H1 (cell line): ENCODE data around the gene PRSS8. TPM values are rescaled to one million over a fixed set of nuclear protein-coding genes. Genes with fewer than 3 reads are reported as not detected.

ENCODE experiments used
- CTCF ChIA-PET: fragments of 300-600 bp; sonication (Branson Sonifier 250); formaldehyde crosslinking; loops from one replicate; lab custom pipeline; 2021; ENCODE audit not compliant: partially characterized antibody; lab: Charles Lee
- POLR2A ChIA-PET: fragments of 300-600 bp; sonication (Branson Sonifier 250); formaldehyde crosslinking; loops from one replicate; lab custom pipeline; 2021; ENCODE audit warnings: inconsistent platforms; ENCODE audit not compliant: partially characterized antibody; lab: Charles Lee
- DNase-seq, 2 experiments: peaks; one replicate each; pipeline versions ENCODE4 v3.0.0 to v3.0.0-alpha.2; 2010 to 2022; ENCODE audit warnings: low spot score in 2 of 2, low read depth in 1 of 2, mixed read lengths in 1 of 2
- FAIRE-seq: peaks from 2 replicates; lab custom pipeline; 2011; peaks lifted over from hg19 to GRCh38; lab: Jason Lieb, UNC
- H2AFZ ChIP-seq: 2 replicates; pipeline ENCODE4 v1.8.1; 2012; ENCODE audit warnings: low read length, inconsistent platforms
- H2AK5ac ChIP-seq: 2 replicates; pipeline ENCODE4 v1.6.1; 2013; ENCODE audit warnings: low read depth, low read length
- H2BK120ac ChIP-seq: replicated peaks from 2 replicates; pipeline ENCODE3; 2013; ENCODE audit warnings: low read depth, low read length, inconsistent platforms
- H2BK12ac ChIP-seq: 2 replicates; pipeline ENCODE4 v1.6.1; 2013; ENCODE audit warnings: low read depth, low read length
- H2BK15ac ChIP-seq: 2 replicates; pipeline ENCODE4 v1.6.1; 2013; ENCODE audit warnings: low read length
- H2BK20ac ChIP-seq: 2 replicates; pipeline ENCODE4 v1.6.1; 2013; ENCODE audit warnings: low read length
- H2BK5ac ChIP-seq: 2 replicates; pipeline ENCODE4 v1.6.1; 2013; ENCODE audit warnings: low read depth, low read length
- H3K14ac ChIP-seq: 2 replicates; pipeline ENCODE4 v1.6.1; 2013; ENCODE audit warnings: inconsistent platforms; ENCODE audit not compliant: insufficient read length
- H3K18ac ChIP-seq: 2 replicates; pipeline ENCODE4 v1.6.1; 2013; ENCODE audit warnings: low read length; ENCODE audit errors: extremely low read depth
- H3K23ac ChIP-seq: 2 replicates; pipeline ENCODE4 v1.6.1; 2013; ENCODE audit warnings: inconsistent platforms; ENCODE audit not compliant: insufficient read length
- H3K23me2 ChIP-seq: 2 replicates; pipeline ENCODE4 v1.6.1; 2013; ENCODE audit warnings: low read depth, low read length
- H3K27ac ChIP-seq: 2 replicates; pipeline ENCODE4 v1.6.1; 2011; ENCODE audit warnings: low read depth, low read length, inconsistent platforms
- H3K27me3 ChIP-seq, 4 experiments: replicated peaks in 1 of 4; 1 replicate in 1 of 4; 2 replicates in 3 of 4; pipeline versions ENCODE4 v1.6.1 to v1.8.1; 2011 to 2013; ENCODE audit warnings: low read length in 3 of 4, mild to moderate bottlenecking in 3 of 4, inconsistent platforms in 2 of 4, mixed read lengths in 2 of 4, moderate library complexity in 1 of 4; ENCODE audit not compliant: control insufficient read depth in 3 of 4, insufficient read depth in 3 of 4; ENCODE audit errors: extremely low read depth in 1 of 4
- H3K36me3 ChIP-seq, 4 experiments: 2 replicates each; pipeline versions ENCODE4 v1.6.1 to v1.8.1; 2011 to 2013; ENCODE audit warnings: mild to moderate bottlenecking in 4 of 4, low read length in 3 of 4, moderate library complexity in 2 of 4, control low read depth in 1 of 4, inconsistent platforms in 1 of 4; ENCODE audit not compliant: insufficient read depth in 4 of 4, control insufficient read depth in 2 of 4
- H3K4ac ChIP-seq: replicated peaks from 2 replicates; pipeline ENCODE3; 2013; ENCODE audit warnings: low read length, low read depth, mixed read lengths, inconsistent platforms; ENCODE audit not compliant: insufficient read length
- H3K4me1 ChIP-seq, 4 experiments: replicated peaks in 1 of 4; 1 replicate in 1 of 4; 2 replicates in 3 of 4; pipeline versions ENCODE4 v1.6.1 to v1.8.1; 2011 to 2013; ENCODE audit warnings: low read length in 3 of 4, inconsistent platforms in 2 of 4, mixed read lengths in 1 of 4; ENCODE audit not compliant: insufficient read depth in 4 of 4, control insufficient read depth in 3 of 4
- H3K4me2 ChIP-seq, 2 experiments: 2 replicates each; pipeline versions ENCODE4 v1.6.1 to v1.8.1; 2011 to 2013; ENCODE audit warnings: low read depth in 2 of 2, low read length in 2 of 2, control low read depth in 1 of 2, inconsistent platforms in 1 of 2, mild to moderate bottlenecking in 1 of 2; ENCODE audit not compliant: insufficient read depth in 1 of 2
- H3K4me3 ChIP-seq, 4 experiments: fragments of 200-600, 300-600 bp in 1 of 4; sonication (generic), shearing (Covaris generic), sonication (Bioruptor Twin) in 1 of 4; 2 replicates each; pipeline versions ENCODE4 v1.5.1 to v1.8.1; 2011 to 2016; ENCODE audit warnings: low read length in 4 of 4, low read depth in 3 of 4, control low read depth in 2 of 4, inconsistent platforms in 2 of 4, mild to moderate bottlenecking in 2 of 4, mixed read lengths in 1 of 4, moderate library complexity in 1 of 4; ENCODE audit not compliant: insufficient read depth in 2 of 4; ENCODE audit errors: extremely low read depth in 1 of 4
- H3K56ac ChIP-seq: replicated peaks from 2 replicates; pipeline ENCODE3; 2013; ENCODE audit warnings: low read depth, mild to moderate bottlenecking, mixed read lengths, low read length, inconsistent platforms; ENCODE audit not compliant: insufficient read length
- H3K79me1 ChIP-seq: 2 replicates; pipeline ENCODE4 v1.6.1; 2013; ENCODE audit warnings: low read depth, low read length, control low read depth
- H3K79me2 ChIP-seq, 2 experiments: 2 replicates each; pipeline versions ENCODE4 v1.6.1 to v1.8.1; 2012 to 2013; ENCODE audit warnings: low read length in 2 of 2, mild to moderate bottlenecking in 2 of 2, inconsistent platforms in 1 of 2; ENCODE audit not compliant: insufficient read depth in 2 of 2, control insufficient read depth in 1 of 2
- H3K9ac ChIP-seq, 4 experiments: replicated peaks in 1 of 4; 1 replicate in 1 of 4; 2 replicates in 3 of 4; pipeline versions ENCODE4 v1.6.1 to v1.8.1; 2011 to 2013; ENCODE audit warnings: low read depth in 3 of 4, low read length in 3 of 4, control low read depth in 2 of 4, mild to moderate bottlenecking in 2 of 4, moderate library complexity in 2 of 4, inconsistent platforms in 1 of 4; ENCODE audit errors: extremely low read depth in 1 of 4
- H3K9me3 ChIP-seq, 2 experiments: 2 replicates each; pipeline versions ENCODE4 v1.6.1 to v1.8.1; 2012 to 2013; ENCODE audit warnings: mild to moderate bottlenecking in 2 of 2, moderate library complexity in 2 of 2, control low read depth in 1 of 2, inconsistent platforms in 1 of 2, low read depth in 1 of 2, low read length in 1 of 2, mixed read lengths in 1 of 2; ENCODE audit not compliant: insufficient read depth in 2 of 2
- H4K20me1 ChIP-seq, 2 experiments: replicated peaks in 1 of 2; 2 replicates each; pipeline versions ENCODE3 to v1.8.1; 2011 to 2013; ENCODE audit warnings: inconsistent platforms in 2 of 2, low read length in 2 of 2, mild to moderate bottlenecking in 1 of 2; ENCODE audit not compliant: insufficient read depth in 2 of 2, control insufficient read depth in 1 of 2
- H4K5ac ChIP-seq: 2 replicates; pipeline ENCODE4 v1.6.1; 2013; ENCODE audit warnings: low read length, low read depth, mixed read lengths, inconsistent platforms; ENCODE audit not compliant: insufficient read length
- H4K8ac ChIP-seq: 2 replicates; pipeline ENCODE4 v1.8.0; 2013; ENCODE audit warnings: mild to moderate bottlenecking, moderate library complexity, low read length, inconsistent platforms; ENCODE audit not compliant: insufficient read depth; ENCODE audit errors: extremely low read depth
- H4K91ac ChIP-seq: replicated peaks from 2 replicates; pipeline ENCODE3; 2013; ENCODE audit warnings: low read length, mixed read lengths, inconsistent platforms; ENCODE audit not compliant: insufficient read length
- ATF2 ChIP-seq: IDR thresholded peaks from 2 replicates; pipeline ENCODE4 v1.6.1; 2012; ENCODE audit warnings: low read length, inconsistent platforms
- BACH1 ChIP-seq: IDR thresholded peaks from 2 replicates; pipeline ENCODE4 v1.6.1; 2012; ENCODE audit warnings: low read length, improper control_type of control experiment
- BRCA1 ChIP-seq: IDR thresholded peaks from 2 replicates; pipeline ENCODE4 v1.6.1; 2012; ENCODE audit warnings: low read depth, low read length, improper control_type of control experiment
- CTBP2 ChIP-seq: IDR thresholded peaks from 2 replicates; pipeline ENCODE4 v1.7.0; 2011; ENCODE audit warnings: borderline replicate concordance, mild to moderate bottlenecking, moderate library complexity, mixed read lengths, low read length; ENCODE audit not compliant: insufficient read depth, insufficient read length
- EP300 ChIP-seq, 2 experiments: IDR thresholded peaks; 1 replicate in 1 of 2; 2 replicates in 1 of 2; pipeline ENCODE4 v1.6.1; 2011 to 2012; ENCODE audit warnings: low read depth in 2 of 2, low read length in 2 of 2, mild to moderate bottlenecking in 2 of 2, borderline replicate concordance in 1 of 2, inconsistent platforms in 1 of 2, moderate library complexity in 1 of 2
- GTF2F1 ChIP-seq: IDR thresholded peaks from 2 replicates; pipeline ENCODE4 v1.6.1; 2012; ENCODE audit warnings: low read depth, low read length, improper control_type of control experiment, borderline replicate concordance
- JUND ChIP-seq: IDR thresholded peaks from 2 replicates; pipeline ENCODE4 v1.6.1; 2011; ENCODE audit warnings: mild to moderate bottlenecking, improper control_type of control experiment, low read length
- SP2 ChIP-seq: IDR thresholded peaks from 2 replicates; pipeline ENCODE4 v1.6.1; 2012; ENCODE audit warnings: mild to moderate bottlenecking, low read length, inconsistent platforms
- WGBS, 2 experiments: shearing (Covaris generic) in 1 of 2; methylation state at CpG; one replicate each; pipeline versions ENCODE4 v1.1.6 to v1.1.7; 2013 to 2015; ENCODE audit warnings: low lambda C conversion rate in 2 of 2, mixed read lengths in 2 of 2, inconsistent platforms in 1 of 2, low coverage in 1 of 2, missing lambda C conversion rate in 1 of 2; ENCODE audit not compliant: insufficient replicate concordance in 2 of 2, insufficient coverage in 1 of 2, insufficient read length in 1 of 2; ENCODE audit errors: extremely low coverage in 1 of 2, missing lambda C conversion rate in 1 of 2; 5-methylcytosine and 5-hydroxymethylcytosine counted together
- polyA plus RNA-seq, 7 experiments: library from polyadenylated mRNA; depleted of rRNA in 3 of 7; stranded (reverse) in 5 of 7; unstranded in 2 of 7; fragments of >200 nt in 5 of 7; fragments of 200-250 nt in 2 of 7; gene quantifications; 1 replicate in 5 of 7; 2 replicates in 1 of 7; 4 replicates in 1 of 7; pipeline versions ENCODE4 v1.2.1 to v1.2.3, GENCODE V29; 2011 to 2013; ENCODE audit warnings: missing spikeins in 2 of 7, mixed read lengths in 2 of 7
- total RNA-seq: library from RNA; stranded (reverse); fragmentation: NEBNext Ultra II Directional; extraction: Animal tissue kit (Norgen Biotek cat#: 25700); gene quantifications from 2 replicates; pipeline ENCODE4 v1.2.1, GENCODE V29; 2021

PRSS8 gene
- total and polyA plus RNA-seq, 2 of the 8 experiments (the other 6 are each of a cell fraction or from before 2014, with no cell fraction given): 87.7 to 273 TPM

- H4K8ac ChIP-seq: no peak overlapping the region
- POLR2A ChIA-PET: interaction anchor here (2.9 to 6.5 kb wide), 6 partner anchors 9 to 60 kb away, joined by 10 to 272 read pairs (median 61); partner anchors contain the start of genes KAT8, PRSS8 and PYCARD
- no peak overlapping the region for H2AK5ac ChIP-seq
- H2BK12ac ChIP-seq: peak overlapping the region; percentile 85; the same call in 1 of the 2 replicates
- no peak overlapping the region for H4K5ac ChIP-seq
- FAIRE-seq: no peak
- no peak overlapping the region for H2BK120ac ChIP-seq
- CTCF ChIA-PET: interaction anchor here (0.6 to 2.4 kb wide), 4 partner anchors 13 to 35 kb away, joined by 3 to 8 read pairs (median 4); no protein-coding TSS in a partner anchor
- no peak overlapping the region for H2BK15ac ChIP-seq
- H4K20me1 ChIP-seq: peaks cover 10 to 11% of the 10 kb centered on the region in 2 experiments
- H3K9ac ChIP-seq: no peak overlapping the region
- no peak overlapping the region for H4K91ac ChIP-seq
- H3K9me3 ChIP-seq: no peaks in the 10 kb centered on the region
- no peaks in the 10 kb centered on the region for H3K79me1 ChIP-seq
- no peak overlapping the region for H3K4me3 ChIP-seq
- no peak overlapping the region for H3K23ac ChIP-seq
- WGBS, 2 experiments: 80% methylated on average over 3 of the region's 3 CpGs; no CpG with 5 or more reads in 1 of the 2 experiments
- peaks cover 16 to 27% of the 10 kb centered on the region in 2 experiments for H3K79me2 ChIP-seq
- H2AFZ ChIP-seq: no peak overlapping the region
- H2BK20ac ChIP-seq: 0 out of 2 replicates have a peak overlapping the region, but pooled peaks have one; percentile 5
- peaks cover 0 to 5% (median 2%) of the 10 kb centered on the region in 4 experiments; a peak in 2 of 8 replicates for H3K36me3 ChIP-seq
- no peak overlapping the region for H3K4ac ChIP-seq
- H3K27ac ChIP-seq: no peak overlapping the region
- no peak for DNase-seq
- no peak overlapping the region for H2BK5ac ChIP-seq
- no peak overlapping the region for H3K4me2 ChIP-seq
- no peak overlapping the region for H3K18ac ChIP-seq
- peaks cover 11% of the 10 kb centered on the region; the same call in 1 of the 2 replicates for H3K23me2 ChIP-seq
- no peak overlapping the region for H3K56ac ChIP-seq
- no peak overlapping the region for H3K14ac ChIP-seq
- peaks cover 0 to 4% (median under 1%) of the 10 kb centered on the region in 4 experiments; a peak in 3 of 7 replicates for H3K4me1 ChIP-seq
- no peaks in the 10 kb centered on the region for H3K27me3 ChIP-seq
- TF ChIP-seq BACH1 (no peak), BRCA1 (no peak), ATF2 (no peak), CTBP2 (no peak), GTF2F1 (no peak), JUND (no peak), EP300 (IDR thresholded peaks at IDR 0.05; ENCODE audit: borderline replicate concordance in 1 of 2, low read depth in 2 of 2, low read length in 2 of 2) (no peak), SP2 (no peak)
- TF ChIP-seq, all 59 proteins: peak for 0
These were observed 41.6 kb upstream of the PRSS8 start for GRCh38 chr16:31177136-31177535.
